ENCODE results near the gene SARS2.
"Not testable (repeated sequence)": the region's sequence is repeated elsewhere in the genome, so short reads cannot be mapped to it uniquely, and the experiment has no call there.

The SARS2 gene

DNA sequence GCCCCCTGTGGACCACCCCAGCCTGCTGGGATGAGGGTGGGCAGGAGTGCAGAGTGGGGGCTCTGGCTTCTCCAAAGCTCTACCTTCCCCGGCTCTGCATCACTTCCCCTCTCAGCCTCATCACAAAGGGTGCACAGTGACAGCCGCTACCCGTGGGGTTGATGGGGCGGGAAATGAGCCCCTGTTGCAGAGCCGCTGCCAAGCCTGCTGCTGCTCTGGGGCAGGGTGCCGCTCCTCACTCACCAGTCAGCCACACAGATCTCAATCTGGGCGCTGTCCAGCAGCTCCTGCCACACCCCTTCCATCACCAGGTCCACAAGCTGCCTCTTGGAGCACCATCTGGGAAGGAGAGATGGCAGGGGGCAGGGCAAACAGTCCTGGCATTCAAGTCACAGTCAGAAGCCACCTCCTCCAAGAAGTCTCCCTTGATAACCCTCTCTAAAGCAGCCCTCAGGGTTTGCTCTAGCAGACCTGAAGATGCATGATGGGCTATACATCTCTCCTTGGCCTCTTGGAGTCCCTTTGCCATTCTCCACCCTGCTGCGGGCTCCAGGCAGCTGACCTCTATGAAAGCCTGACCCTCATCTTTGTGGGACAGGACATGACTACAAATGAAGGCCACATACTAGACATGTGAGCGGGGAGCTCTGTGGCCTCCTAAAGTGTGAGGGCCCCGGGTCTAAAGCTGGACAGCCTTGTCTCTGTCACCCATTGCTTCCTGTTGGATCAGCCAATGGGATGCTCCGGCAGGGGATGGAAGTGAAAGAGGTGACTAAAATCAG lies 15.9 kb upstream of the SARS2 start:
- DNase-seq (ENCODE audit: low read depth in 2 of 2): no peak

- no peak for DNase-seq (ENCODE audit: low read depth in 2 of 2)
Measured at GRCh38 chr19:38945562-38946228, 15.1 kb upstream of the SARS2 start.

GRCh38 chr19:38944981-38945506 lies 14.5 kb upstream of the SARS2 start:
- DNase-seq (ENCODE audit: low read depth in 2 of 2): no peak

- DNase-seq (ENCODE audit: low read depth in 2 of 2): no peak
Measured at GRCh38 chr19:38942471-38943181, 12.1 kb upstream of the SARS2 start.

GRCh38 chr19:38941979-38942378 lies 11.4 kb upstream of the SARS2 start:
- DNase-seq (ENCODE audit: low read depth in 2 of 2): no peak

DNA sequence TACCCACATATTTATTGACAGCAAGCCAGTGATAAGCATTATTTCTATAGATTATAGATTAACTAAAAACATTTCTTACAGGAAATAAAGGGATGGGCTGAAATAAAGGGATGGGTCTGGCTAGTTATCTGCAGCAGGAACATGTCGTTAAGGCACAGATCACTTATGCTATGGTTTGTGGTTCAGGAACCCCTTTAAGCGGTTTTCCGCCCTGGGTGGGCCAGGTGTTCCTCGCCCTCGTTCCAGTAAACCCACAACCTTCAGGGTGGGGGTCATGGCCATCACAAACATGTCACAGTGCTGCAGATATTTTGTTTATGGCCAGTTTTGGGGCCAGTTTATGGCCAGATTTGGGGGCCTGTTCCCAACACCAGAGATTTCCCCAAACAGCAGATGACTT lies 10.9 kb upstream of the SARS2 start:
- DNase-seq (ENCODE audit: low read depth in 2 of 2): not testable (repeated sequence)

DNA sequence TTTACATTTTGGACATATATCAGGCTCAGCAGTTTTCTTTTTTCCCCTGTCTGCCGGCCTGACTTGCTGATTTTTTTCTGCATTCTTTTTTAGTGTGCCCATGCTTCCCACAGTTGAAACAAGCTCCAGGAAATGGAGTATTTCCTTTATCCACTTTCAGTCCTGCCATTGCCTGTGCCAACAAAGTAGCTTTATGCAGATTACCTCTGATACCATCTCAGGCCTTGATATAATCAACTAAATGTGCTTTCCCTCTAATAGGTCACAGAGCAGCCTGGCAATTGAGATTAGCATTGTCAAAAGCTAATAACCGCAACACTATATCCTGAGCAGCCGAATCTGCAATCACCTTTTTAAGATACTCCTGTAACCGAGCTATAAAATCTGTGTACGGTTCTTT lies 9.4 kb upstream of the SARS2 start:
- no peak for DNase-seq (ENCODE audit: low read depth in 2 of 2)

DNA sequence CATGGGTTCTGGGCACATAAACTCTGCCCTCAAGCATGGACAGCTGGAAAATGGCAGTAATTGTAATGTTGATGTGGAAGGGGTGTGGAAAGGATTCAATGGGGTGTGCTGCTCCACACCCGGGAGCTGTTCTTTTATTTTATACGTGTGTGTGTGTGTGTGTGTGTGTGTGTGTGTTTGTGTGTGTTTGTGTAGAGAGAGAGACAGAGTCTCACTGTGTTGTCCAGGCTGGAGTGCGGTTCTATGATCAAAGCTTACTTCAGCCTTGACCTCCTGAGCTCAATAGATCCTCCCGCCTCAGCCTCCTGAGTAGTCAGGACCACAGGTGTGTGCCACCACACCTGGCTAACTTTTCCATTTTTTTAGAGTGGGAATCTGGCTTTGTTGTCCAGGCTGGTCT lies 3.0 kb upstream of the SARS2 start:
- no peak for DNase-seq (ENCODE audit: low read depth in 2 of 2)

- DNase-seq (ENCODE audit: low read depth in 2 of 2): no peak
Measured at GRCh38 chr19:38932425-38933179, 2.0 kb upstream of the SARS2 start.

- DNase-seq (ENCODE audit: low read depth in 2 of 2): no peak
Measured at GRCh38 chr19:38931521-38931793, 894 bp upstream of the SARS2 start.

DNA sequence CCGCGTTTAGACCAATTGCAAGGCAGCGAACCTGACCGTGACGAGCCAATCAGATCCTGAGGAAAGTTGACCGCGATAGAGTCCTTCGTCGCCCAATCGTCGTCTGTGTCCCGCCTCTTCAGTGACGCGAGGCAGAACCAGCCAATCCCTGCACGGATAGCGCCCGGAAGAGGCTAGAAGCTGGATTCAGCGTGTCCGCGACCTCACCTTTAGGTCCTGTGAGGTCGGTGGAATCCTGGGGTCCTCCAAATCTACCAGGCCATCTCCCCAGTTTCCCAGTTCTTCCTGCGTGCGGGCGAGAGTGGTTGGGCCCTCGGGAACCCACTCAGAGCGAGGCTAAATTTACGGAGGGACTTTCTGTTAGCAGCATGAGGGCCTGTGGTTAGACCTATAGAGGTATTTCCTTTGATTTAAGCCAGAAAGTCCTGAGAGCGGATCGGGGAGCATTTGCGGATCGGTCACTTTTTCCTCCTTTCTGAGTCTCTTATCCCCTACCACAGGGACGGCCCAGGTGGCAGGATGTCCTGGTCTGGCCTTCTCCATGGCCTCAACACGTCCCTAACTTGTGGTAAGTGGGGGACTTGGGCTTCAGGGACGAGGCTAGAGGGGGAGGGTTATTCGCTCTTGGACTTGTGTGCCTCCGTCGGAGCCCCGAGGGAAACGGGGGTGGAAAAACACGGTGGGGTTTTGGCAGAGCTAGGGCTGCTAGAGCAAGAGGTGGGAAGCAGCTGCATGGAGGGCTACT lies 385 bp upstream of the SARS2 start, which contains the start of gene MRPS12:
MRPS12 (plus strand) TSS at position 169 of the 745 bp plus-strand sequence; CDS start at position 520, 351 bp downstream.
- DNase-seq (ENCODE audit: low read depth in 2 of 2): peak; percentile 97 to 98

- DNase-seq (ENCODE audit: low read depth in 2 of 2): no peak
Measured at GRCh38 chr19:38928391-38929001, 2.1 kb downstream of the SARS2 start.

GRCh38 chr19:38924388-38924787 lies 6.2 kb downstream of the SARS2 start:
- DNase-seq (ENCODE audit: low read depth in 2 of 2): peak in 1 of 2 donors; percentile 28

- DNase-seq (ENCODE audit: low read depth in 2 of 2): no peak
Measured at GRCh38 chr19:38922482-38922881, 8.1 kb downstream of the SARS2 start.

DNA sequence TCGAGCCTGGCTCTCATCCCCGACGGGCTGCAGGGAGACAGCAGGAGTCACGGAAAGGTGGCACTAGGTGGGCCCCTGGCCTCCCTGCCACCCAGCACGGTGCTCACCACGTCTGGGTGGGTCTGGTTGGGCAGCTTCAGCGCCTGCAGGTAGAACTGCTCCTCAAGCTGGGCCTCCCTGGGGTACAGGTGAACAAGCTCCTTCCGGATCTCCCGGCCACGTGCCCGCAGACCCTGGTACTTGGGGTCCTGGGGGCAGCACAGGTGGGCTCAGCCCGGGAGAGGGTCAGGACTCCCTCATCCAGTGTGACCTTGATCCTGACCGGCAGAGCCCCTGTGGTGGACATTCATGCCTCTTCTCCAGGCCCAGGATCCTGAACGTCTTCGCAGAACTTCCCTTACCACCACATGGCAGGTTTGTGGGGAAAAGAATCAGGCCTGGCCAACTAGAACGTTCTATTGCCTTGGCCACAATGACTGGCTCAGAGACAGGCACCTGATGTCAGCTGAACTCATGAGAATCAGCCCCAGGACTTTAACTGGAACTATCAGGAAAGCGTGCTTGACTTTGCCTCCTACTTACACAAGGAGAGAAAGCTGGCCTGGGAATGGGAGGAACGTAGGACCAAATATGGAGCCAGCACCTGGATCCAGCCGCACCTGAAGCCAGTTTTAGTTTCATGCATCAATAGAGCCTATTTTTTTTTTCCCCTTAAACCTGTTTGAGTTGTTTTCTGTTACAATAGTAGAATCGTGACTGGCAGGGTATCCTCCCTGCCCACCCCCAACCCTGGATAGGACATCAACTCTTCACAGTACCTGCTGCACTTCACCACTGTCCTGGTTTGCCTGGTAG lies 8.9 kb downstream of the SARS2 start:
- DNase-seq (ENCODE audit: low read depth in 2 of 2): no peak

- DNase-seq (ENCODE audit: low read depth in 2 of 2): no peak
Measured at GRCh38 chr19:38920602-38921419, 9.8 kb downstream of the SARS2 start.

DNA sequence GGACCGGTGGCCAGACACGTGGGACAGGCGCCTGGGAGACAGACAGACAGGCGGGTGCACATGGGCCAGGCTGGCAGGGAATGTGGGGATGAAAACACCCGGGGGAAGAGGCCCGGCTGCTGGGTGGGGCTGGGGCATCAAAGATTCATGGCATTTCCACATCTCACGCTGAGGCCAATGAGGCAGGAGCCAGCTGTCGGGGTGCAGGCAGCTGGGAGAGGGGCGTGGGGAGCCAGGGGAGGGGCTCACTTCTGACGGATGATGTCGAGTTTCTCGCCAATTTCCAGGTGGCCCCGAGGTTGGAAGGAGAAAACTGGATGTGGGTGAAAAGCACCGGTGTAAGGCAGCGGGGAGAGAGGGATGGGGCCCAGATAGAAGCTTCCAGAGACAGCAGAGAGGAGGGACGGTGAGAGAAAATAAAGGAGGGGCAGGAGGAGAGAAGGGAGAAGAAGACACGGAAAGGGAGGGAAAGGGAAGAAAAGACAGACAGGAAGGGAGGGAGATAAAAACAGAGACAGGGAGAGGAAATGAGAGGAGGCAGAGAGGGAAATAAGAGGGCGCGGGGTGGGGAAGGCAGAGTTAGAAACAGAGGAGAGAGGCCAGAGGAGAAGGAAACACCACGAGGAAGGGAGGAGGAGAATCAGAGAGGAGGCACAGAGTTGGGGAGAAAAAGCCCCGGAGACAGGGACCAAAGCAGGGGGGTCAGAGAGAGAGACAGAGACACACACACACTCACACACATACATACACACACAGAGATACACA lies 10.5 kb downstream of the SARS2 start:
- DNase-seq (ENCODE audit: low read depth in 2 of 2): no peak

DNA sequence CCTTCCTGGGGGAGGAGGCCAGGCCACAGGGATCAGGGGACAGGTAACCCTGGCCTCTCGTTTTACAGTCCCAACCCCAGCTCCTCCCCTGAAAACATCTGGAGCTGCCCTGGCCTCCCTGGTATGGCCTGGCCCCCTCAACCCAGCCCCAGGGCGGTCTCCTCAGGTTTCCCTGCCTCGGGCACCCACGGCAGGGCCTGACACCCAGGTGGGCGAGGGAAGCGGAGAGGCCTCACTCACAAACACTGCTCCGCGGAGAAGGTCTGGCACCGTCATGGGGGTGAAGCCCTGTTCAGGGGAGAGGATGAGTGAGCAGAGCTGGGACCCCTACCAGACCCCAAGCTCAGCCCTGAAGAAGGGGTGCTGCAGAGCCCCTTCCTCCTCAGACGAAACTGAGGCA lies 12.0 kb downstream of the SARS2 start:
- DNase-seq (ENCODE audit: low read depth in 2 of 2): no peak
